DMS 273 (cell line): Measurements from ENCODE around the gene CPA5.
A peak's percentile ranks its signal among the peaks of the same experiment; 100 is the strongest.

Experiments
- DNase-seq: peaks from one replicate; lab custom pipeline; 2025; ENCODE audit not compliant: unreplicated experiment; lab: John Stamatoyannopoulos, UW

Gene CPA5

DNA sequence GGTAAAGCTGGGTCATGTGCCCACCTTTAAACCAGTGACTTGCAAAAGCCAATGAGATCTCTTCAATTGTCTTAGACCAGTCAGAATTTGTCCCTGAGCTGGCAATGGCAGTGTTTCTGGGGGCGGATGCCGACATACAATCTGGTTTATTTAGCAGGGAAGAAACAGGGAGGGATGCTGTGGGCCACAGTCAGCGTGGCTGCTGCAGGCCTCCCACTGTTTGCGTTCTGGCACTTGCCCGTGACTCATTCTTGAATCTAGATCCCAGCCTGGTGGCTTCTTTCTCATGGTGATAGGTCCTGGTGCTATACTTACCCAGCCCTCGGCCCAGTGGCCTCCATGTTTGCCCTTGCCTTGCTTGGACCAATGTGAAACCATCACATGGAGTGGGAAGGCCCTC is 32.6 kb downstream of the CPA5 start:
- DNase-seq: no peak

DNA sequence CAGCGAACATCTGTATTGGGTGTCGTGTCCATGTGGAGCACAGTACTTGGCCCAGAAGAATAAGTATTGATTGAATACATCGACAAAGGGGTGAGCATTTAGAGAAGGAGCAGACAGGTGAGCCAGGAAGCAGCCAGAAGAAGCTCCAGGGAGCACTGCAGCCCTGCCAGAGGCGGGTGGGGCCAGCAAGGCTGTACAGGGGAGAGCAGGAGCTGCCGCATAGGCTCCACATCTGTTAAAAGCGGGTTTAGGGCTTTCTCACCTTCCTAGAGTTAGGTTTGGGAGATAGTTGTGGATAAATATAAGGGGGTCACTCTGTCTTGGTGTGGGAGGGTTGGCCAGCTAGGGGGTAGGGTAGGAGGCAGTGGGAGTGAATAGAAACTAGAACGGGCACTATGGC is 34.4 kb downstream of the CPA5 start:
- DNase-seq: no peak

- DNase-seq: peak; percentile 47
Observed at GRCh38 chr7:130379532-130379920, 34.9 kb downstream of the CPA5 start.

DNA sequence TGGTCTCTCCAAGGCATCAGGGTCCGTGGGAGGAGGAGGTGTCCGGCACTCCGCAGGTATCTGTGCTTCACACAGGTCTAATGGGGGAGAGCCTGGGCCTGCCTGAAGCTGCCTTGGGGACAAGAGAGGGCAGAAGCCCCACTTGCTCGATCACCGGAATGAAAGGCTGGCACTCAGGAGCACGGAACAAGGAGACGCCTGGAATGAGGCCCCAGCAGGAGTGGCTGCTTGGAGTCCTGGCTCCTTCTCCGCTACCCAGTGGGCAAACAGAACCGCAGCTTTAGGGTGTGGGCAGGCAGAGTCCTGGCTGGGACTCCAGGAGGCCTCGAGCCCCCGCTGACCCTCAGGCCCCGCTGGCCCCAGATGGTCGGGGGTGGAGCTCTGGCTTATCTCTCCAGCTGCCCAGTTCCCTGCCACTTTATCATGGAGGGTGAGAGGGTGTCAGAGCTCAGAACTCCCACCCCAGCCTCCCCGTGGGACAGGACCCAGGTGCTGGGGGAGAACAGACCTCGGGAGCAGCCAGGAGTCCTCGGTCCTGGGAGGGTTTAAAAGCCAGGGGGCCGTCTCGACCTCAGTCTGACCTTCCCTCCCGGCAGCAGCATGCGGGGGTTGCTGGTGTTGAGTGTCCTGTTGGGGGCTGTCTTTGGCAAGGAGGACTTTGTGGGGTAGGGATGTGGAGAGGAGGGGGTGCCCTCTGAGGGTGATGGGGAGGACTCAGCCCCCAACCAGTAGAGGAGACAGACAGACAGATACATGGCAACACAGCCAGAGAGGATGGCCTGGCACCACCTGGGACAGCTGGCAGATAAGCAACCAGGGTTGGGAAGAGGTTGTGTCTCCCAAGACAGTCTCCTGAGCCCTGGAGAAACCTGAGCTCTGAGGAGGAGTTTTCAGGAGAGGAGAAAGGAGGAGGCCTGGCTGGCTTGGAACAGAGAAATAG is 35.6 kb downstream of the CPA5 start, which contains the start of gene CPA1:
Gene CPA1, plus strand, starts transcription at position 574 of the 940 bp plus-strand sequence. Its CDS starts 27 bp downstream, at position 601.
- DNase-seq: peak; percentile 81

- DNase-seq: no peak
Observed at GRCh38 chr7:130380861-130381455, 36.3 kb downstream of the CPA5 start.

DNA sequence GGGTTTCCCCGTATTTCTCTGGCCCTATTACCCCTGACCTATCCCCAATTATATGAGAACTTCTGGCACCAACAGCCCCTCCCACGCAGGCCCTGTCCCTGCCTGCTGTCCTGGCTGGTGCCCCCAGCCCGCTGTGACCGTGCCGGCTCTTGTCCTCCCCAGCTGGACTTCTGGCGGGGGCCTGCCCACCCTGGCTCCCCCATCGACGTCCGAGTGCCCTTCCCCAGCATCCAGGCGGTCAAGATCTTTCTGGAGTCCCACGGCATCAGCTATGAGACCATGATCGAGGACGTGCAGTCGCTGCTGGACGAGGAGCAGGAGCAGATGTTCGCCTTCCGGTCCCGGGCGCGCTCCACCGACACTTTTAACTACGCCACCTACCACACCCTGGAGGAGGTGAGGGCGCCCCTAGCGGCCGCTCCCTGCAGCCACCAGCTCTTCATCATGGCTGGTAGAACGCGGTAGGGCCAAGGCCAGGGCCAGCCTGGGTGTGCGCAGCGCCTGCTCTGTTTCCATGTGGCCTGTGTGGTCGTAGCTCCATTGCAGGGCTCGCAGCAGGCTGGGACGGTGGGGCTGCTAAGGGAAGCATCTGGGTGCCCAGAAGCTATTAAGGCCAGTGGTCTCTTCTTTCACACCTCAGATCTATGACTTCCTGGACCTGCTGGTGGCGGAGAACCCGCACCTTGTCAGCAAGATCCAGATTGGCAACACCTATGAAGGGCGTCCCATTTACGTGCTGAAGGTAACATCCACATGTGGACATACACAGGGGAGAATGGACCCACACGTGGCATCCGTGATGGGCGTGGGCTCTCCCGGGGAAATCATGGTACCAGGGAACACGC is 37.1 kb downstream of the CPA5 start:
- no peak for DNase-seq

- no peak for DNase-seq
Observed at GRCh38 chr7:130383187-130383980, 38.8 kb downstream of the CPA5 start.

DNA sequence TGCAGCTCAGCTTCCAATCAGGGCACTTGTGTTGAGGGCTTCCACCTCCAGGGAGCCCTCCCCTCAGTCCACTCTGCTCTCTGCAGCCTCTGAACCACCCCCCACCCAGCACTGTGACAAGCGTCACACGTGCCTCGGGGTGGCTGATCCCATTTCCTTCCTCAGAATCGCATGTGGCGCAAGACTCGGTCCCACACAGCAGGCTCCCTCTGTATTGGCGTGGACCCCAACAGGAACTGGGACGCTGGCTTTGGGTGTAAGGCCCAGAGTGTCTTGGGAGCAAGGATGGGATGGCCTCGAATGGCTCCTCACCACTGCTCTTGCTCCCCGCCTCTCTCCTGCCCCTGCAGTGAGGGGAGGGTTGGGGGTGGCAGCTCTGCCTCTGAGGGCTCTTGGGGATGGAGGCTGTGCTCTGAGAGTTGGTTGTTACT is 39.8 kb downstream of the CPA5 start:
- DNase-seq: no peak

DNA sequence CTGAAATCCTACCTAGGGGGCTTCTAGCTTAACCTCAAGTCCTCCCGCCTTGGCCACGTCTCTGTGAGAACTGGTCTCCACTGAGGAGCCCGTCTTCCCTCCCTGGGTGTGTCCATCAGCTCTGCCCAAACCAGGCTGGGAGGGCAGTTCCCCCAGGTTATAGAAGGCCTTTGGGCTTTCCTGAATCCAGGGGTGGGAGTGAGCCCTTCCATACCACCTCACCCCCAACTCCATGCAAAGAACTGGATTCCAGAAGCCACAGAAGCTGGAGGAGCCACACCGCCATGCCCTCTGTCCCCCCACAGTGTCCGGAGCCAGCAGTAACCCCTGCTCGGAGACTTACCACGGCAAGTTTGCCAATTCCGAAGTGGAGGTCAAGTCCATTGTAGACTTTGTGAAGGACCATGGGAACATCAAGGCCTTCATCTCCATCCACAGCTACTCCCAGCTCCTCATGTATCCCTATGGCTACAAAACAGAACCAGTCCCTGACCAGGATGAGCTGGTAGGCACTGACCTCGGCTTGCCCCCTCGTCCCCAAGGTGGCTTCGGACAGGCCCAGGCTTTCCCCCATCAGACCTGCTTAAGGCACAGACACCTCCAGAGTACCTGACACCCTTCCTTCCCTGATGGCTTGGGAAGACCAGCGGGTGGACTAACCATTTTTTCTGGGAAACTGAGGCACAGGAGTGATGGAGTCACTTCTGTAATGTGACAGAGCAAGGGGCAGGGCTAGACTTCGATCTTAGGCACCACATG is 40.4 kb downstream of the CPA5 start:
- DNase-seq: no peak

GRCh38 chr7:130385600-130386066 is 41.0 kb downstream of the CPA5 start:
- DNase-seq: no peak

GRCh38 chr7:130386876-130387275 is 42.3 kb downstream of the CPA5 start:
- DNase-seq: no peak

GRCh38 chr7:130387306-130387627 is 42.7 kb downstream of the CPA5 start:
- DNase-seq: no peak

DNA sequence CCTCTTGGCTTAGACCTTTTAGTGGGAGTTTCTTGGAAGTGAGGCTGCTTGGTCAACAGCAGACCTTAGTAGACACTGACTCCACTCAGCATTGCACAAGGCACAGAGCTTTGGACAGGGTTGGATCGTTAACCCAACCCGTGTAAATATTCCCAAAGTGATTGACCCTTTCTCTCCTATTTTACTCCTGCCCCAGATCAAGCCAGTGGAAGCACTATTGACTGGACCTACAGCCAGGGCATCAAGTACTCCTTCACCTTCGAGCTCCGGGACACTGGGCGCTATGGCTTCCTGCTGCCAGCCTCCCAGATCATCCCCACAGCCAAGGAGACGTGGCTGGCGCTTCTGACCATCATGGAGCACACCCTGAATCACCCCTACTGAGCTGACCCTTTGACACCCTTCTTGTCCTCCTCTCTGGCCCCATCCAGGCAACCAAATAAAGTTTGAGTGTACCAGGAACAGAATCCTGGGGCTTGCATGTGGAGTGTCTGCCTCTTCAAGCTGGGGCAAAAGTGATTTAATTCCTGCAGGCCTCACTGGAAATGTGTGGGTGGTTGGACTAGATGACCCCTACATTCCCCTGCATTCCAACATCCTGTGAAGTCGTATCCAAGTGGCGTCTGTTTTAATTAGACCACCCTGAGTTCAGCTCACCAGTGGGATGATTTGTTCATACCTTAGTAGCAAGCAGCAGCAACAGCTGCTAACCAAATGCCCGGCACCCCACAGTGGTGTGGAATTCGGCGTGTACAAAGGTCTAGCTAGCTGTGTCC is 43.2 kb downstream of the CPA5 start:
- no peak for DNase-seq

GRCh38 chr7:130388671-130389070 is 44.1 kb downstream of the CPA5 start:
- DNase-seq: no peak

- DNase-seq: no peak
Observed at GRCh38 chr7:130390486-130390885, 45.9 kb downstream of the CPA5 start.

DNA sequence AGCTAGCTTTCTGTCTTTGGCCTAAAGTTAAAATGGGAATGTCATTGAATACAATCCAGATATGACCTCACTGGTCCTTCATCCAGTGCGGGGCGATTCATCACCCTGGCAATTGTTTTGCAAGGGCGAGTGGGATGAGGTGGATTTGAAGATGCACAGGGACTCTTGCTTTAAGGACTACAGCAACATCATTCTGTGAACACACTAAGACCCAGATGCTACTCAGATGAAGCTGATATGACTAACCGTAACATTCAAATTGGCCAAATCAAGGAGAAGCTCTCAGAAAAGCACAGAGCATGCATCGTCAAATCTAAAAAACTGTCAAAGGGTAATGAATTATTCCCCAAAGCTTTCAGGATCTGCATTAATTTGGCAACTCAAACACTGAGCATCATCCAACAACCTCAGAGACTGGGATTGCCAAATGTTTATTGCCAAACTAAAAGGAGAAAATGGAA is 48.5 kb downstream of the CPA5 start:
- no peak for DNase-seq

- DNase-seq: no peak
Observed at GRCh38 chr7:130393841-130394411, 49.3 kb downstream of the CPA5 start.

- DNase-seq: no peak
Observed at GRCh38 chr7:130394421-130395195, 50.0 kb downstream of the CPA5 start.
